Posterior vena cava (tissue), 2 donors: ENCODE data around the gene POLD2. TPM values are rescaled to one million over a fixed set of nuclear protein-coding genes. Genes with fewer than 3 reads are reported as not detected.

Experiments
- DNase-seq: peaks from one replicate; pipeline ENCODE4 v3.0.0-alpha.2; 2020; ENCODE audit warnings: low spot score
- intact Hi-C, 2 donors: fragments of 100-400 bp; cut with DNase I; formaldehyde crosslinking; loops; one replicate each; pipeline versions ENCODE4 v1.14.1 to v1.14.2; 2022 to 2023
- total RNA-seq, 2 donors: library from RNA; stranded (reverse); fragmentation: NEBNext Ultra II Directional; extraction: Animal tissue kit (Norgen Biotek cat#: 25700); gene quantifications; one replicate each; pipeline ENCODE4 v1.2.1, GENCODE V29; 2021
- donor health status: DM: yes; HTN: yes; CAD: no.
- donor health status: DM: yes; HTN: yes; CAD: no.

POLD2 gene
- total RNA-seq, 2 donors from 2014 or later = 39.9 to 60.0 TPM

DNA sequence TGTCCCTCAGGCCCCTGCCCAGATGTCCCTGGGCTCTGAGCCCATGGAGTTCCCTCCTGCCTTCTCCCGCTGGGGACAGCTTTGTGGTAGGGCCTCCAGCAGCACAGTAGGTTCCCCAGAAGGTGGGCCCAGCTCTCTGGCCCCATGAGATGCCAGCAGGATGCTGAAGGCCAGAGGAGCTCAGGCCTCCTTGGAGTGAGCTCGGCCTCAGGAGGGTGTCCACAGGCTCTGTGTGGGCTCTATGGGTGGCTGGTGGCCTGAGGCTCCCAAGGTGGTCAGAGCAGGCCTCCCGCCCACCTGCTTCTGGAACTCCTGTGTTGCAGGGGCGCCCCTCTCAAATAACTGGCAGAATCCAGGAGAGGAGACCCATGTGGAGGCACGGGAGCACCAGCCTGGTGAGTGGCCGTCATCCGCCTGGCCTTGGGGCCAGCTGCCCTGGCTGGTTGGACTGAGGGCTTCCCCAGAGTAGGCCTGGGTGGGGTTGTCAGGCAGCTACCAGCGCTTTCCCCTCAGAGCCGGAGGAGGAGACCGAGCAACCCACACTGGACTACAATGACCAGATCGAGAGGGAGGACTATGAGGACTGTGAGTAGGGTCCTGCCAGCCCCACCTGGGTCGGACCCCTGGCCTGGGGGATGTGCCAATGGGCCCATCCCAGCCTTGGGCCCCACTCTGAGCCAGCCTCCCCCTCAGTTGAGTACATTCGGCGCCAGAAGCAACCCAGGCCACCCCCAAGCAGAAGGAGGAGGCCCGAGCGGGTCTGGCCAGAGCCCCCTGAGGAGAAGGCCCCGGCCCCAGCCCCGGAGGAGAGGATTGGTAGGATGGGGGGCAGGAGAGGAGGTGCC lies 16.0 kb downstream of the POLD2 start:
- peak; percentile 71 for DNase-seq
- intact Hi-C loops = no loop called here

DNA sequence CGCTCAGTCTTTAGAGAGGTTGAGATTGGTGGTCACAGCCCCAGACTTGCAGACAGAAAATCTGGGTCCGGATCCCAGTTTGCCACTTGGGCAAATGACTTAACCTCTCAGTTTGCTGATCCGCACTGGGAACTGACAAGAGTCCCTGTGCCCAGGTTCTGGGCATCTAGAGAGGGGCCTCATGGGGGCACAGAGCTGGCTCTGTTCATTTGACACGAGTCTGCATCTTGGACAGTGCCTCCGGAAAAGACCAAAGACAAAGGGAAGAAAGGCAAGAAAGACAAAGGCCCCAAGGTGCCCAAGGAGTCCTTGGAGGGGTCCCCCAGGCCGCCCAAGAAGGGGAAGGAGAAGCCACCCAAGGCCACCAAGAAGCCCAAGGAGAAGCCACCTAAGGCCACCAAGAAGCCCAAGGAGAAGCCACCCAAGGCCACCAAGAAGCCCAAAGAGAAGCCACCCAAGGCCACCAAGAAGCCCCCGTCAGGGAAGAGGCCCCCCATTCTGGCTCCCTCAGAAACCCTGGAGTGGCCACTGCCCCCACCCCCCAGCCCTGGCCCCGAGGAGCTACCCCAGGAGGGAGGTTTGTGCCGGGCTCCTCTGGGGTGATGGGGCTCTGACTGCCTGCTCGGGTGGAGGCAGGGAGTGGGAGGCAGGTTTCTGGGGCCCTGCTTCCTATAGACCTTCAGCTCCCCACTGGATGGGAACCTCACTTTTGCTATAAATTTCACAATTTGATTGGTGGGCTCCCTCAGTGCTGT lies 16.9 kb downstream of the POLD2 start:
- intact Hi-C loops = no loop called here
- DNase-seq = peak; percentile 59

DNA sequence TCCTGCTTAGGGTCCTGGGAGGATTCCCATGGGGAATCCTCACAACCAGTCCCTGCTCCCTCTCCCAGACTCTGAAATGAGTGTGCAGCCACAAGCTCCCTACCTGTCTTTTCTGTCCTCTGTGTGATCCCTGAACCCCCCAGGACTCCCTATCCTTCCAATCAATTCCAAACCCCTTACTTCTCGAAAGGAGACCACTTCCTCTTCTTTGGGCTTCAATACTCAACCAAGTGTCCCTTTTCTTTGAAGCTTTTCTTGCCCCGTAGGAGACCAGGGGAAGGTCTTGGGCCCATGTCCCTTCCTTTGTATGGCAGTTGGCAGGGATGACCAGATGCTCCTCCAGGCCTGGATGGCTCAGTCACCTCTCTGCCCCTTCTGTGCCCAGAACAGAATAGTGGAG lies 17.5 kb downstream of the POLD2 start:
- no peak for DNase-seq
- intact Hi-C loops = no loop called here

DNA sequence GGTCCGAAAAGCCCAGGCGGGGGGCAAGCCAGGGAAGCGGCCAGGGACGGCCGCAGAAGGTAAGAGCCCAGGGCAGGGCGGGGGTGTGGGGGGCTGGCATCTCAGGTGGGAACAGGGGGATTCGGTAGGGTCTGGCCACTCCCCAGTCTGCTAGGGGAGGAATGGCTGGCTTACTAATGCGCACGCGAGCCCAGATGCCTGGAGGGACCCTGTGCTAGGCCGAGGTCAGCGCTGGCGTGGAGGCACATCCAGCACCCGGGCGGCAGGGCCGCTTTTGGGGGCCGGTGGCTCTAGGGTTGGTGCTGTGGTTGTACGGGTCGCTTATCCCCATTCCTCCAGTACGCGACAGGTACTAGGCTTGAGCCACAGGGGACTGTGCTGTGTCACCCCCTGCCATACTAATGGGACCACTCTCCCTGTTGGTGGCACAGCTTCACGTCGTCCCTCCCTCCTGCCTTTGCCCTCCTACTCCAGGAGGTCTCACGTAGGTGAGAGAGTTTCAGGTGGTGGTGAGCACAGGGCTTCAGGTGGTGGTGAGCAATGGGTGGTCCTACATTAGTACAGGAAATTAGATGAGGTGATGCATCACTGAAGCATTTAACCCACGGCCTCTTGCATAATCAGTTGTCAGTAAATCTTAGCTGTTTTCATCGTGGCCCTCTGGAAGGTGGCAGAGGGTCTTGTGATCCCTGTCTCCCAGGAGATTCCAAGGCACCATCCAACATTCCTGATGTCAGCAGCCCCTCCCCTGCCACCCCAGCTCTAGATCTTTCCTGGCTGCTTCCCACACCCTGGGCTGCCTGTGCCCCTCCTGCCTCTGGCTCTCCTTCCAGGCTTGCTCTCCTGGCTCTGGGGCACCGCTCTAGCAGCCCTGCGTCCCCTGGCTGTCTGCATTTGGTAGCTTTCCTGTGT lies 18.2 kb downstream of the POLD2 start:
- intact Hi-C loops = no loop called here
- peak; percentile 87 for DNase-seq

DNA sequence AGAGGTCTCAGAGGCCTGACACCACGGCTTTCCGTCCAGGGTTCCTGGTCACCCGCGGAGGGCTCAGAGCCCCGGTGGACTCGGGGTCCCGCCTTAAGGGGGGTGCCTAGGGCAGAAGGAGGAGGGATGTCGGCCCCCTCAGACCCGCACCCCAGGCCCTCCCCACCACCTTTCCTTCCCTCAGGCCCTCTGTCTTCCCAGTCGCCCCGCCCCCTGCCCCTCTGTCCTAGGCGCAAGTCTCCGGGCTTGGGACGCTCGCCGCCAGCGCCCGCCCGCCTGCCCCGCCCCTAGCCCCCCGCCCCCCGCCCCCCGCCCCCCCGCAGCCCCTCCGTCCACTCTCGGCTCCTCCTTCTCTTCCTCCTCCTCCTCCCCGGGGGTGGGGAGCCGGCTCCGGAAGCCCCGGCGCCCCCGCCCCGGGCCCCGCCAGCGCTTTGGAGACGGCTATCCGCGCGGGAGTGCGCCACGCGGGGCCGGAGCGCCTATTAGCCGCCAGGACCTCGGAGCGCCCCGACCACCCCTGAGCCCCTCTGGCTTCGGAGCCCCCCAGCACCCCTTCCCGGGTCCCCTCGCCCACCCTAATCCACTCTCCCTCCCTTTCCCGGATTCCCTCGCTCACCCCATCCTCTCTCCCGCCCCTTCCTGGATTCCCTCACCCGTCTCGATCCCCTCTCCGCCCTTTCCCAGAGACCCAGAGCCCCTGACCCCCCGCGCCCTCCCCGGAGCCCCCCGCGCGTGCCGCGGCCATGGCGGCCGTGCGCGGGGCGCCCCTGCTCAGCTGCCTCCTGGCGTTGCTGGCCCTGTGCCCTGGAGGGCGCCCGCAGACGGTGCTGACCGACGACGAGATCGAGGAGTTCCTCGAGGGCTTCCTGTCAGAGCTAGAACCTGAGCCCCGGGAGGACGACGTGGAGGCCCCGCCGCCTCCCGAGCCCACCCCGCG lies 19.2 kb downstream of the POLD2 start, which contains the start of gene AEBP1:
AEBP1 (plus strand) TSS at position 423 of the 937 bp plus-strand sequence; CDS start at position 744, 321 bp downstream.
- DNase-seq = peak; percentile 86

DNA sequence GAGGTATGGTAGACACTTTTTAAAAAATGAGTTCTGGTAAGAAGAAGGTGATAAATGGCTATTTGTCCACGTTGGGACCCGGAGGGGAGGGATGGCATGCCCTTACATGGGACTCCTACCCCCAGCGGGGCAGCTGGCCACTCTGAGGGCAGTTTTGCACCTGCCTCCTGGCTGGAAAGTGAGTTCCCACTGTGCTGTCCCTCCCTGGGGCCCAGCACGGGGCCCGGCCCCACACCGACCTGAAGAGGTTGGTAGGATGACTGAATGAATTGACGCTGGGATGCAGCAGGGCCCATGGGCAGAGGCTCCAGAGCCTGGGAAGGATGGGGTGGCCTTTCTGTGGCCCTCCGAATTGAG lies 19.8 kb downstream of the POLD2 start:
- peak; percentile 64 for DNase-seq
- intact Hi-C loops = no loop called here

More for the DNA sequence above, 19.2 kb downstream of the POLD2 start, which contains the start of gene AEBP1:
- intact Hi-C loops = no loop called here

DNA sequence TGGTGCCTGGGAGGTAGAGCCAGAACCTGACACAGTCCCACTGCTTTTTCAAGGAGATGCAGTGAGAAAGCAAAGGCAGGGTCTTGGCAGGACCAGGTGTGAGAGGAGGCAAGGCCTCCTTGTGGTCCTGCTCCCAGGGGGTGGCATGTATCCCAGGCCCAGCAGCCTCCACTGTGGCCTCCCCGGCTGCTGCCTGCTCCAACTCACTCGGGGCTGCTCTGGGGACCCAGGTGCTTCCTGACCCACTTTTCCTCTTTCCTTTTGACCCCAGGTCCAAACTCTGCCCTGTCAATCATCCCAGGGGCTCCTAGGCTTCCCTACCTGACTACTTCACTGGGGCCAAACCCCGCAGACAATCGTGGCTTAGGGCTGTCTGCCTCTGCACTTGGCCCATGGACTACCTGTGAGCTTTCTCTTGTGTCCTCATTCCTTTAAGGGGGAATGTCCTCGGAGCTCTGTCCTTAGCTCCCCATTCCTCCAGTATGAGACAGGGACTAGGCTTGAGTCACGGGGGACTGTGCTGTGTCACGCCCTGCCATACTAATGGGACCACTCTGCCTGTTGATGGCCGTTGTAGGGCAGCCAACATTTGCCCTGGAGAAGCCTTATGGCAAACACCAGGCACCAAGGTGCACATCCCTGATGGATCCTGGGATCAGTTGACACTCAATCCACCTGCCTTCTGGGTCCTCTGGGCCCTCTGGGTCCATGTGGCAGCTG lies 20.3 kb downstream of the POLD2 start:
- DNase-seq = peak; percentile 64
- intact Hi-C loops = no loop called here

DNA sequence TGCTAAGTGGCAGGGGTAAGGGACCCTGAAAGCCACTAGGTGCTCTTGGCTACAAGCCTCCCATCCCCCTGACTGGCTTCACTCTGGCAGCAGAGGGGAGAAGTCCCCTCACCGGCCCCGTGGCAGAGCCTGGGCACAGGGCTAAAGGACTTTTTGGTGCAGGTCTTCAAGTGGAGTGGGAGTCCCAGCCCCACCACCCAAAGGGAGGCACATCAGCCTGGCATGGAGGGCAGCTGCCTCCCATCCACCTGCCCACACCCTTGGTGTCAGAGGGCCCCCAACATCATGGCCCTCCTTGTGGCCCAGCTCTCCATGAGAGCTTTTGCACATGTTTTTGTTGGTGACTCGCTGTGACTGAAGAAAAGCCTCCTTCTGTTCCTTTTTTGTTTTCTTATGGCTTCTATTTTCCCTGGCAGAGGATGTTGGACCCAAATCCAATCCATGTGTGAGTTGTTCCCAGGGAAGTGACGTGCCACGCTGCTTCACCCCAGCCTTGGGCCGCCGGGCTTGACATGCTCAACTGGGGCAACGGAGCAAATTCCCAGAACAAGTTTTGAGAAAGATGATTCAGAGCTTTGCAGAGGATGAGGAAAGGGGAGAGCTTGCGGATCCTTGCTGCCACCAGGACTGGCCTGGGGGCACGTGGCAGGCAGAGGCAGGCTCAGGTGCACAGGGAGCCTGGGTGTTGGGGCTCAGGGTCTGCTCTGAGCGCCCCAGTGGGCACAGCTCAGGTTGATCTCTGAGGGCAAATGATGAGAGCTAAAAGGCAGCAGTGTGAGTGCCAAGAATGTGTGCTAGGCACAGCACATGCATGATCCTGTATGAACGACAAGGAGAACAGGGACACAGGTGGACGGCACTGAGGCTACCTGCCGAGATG lies 21.1 kb downstream of the POLD2 start:
- peak; percentile 94 for DNase-seq
- intact Hi-C loops = no loop called here

DNA sequence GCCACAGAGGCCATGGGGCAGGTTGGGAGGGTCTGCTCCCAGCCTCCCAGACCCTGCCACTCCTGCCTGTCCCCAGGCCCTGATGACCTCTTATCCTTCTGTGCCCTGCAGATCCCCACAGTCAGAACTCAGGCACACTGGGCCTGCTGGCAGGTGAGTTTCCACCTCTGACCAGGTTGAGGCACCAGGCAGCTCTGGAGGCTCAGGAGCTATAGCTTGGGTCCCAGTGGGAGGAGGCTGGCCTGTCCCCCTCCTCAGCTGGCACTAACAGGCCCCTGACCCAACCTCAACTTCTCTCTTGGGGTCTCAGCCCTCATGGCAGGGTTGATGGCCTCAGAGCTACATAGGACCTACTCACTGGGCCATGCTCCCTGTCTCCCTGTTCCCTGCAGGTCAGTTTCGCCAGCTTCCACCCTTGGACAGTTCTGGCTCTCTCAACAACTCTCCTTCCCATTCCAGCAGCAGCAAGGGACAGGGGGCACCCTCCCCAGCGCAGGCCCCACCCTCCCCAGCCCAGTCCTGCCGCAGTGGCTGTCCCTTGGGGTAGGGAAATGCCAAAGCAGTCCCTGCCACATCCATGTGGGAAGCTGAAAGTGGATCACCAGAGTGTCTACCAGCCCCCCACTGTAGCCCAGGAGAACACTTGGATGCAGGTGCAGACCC lies 21.9 kb downstream of the POLD2 start:
- intact Hi-C loops = no loop called here
- no peak for DNase-seq

DNA sequence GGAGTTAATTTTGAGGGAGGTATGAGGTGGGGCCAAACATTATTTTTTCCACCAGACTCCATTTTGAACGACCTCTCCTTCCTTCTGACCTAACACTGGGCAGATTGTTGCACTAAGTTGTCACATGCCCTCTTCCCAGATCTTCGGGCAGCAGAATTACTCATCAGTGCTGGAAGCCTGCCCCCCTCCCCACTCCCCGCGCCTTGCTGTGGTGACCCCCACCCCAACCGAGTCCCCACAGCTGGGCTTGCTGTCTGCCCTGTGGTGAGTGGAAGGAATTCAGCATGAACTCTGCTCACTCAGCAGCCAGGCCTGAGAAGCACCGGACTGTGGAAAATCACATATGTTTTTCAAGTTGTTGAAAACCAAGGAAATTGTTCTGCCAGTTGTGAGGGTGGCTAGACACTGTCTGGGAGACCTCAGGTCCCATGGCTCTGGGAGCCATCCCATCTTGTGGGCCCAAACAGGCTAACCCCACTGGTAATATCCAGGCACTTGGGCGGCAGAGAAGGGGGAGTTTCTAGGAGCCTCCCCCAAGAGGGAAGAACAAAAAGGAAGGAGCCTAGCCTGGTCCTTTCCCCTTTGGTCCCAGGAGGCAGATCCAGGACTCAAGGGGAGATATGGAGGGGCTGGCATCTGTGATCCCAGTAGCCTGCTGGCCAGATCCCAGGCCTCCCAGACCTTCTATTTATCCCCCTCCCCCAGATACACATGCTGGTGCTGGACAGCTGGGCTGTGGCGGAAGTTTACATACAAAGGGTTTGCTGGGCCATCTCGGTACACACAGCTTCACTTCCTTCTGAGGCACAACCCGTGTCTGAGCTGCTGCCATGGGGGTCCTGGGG lies 22.7 kb downstream of the POLD2 start:
- intact Hi-C loops = no loop called here
- DNase-seq = no peak

DNA sequence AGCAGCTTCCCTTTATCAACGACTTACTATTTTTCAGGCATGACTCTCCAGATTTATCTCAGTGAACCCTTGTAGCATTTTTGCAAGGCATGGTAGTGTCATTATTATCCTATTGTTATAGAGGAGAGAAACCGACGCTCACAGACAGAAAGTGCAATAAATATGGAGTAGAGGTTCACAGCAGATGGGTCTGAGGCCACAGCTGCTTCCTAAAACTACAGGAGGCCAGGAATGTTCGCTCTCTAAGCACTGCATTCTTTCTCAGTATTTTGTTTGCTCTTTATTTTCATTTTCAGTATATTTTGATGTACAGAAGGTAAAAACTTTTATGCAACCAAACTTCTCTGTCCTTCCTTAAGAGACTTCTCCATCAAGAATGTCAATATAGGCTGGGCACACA lies 23.7 kb downstream of the POLD2 start:
- DNase-seq = no peak
- intact Hi-C loops = no loop called here

DNA sequence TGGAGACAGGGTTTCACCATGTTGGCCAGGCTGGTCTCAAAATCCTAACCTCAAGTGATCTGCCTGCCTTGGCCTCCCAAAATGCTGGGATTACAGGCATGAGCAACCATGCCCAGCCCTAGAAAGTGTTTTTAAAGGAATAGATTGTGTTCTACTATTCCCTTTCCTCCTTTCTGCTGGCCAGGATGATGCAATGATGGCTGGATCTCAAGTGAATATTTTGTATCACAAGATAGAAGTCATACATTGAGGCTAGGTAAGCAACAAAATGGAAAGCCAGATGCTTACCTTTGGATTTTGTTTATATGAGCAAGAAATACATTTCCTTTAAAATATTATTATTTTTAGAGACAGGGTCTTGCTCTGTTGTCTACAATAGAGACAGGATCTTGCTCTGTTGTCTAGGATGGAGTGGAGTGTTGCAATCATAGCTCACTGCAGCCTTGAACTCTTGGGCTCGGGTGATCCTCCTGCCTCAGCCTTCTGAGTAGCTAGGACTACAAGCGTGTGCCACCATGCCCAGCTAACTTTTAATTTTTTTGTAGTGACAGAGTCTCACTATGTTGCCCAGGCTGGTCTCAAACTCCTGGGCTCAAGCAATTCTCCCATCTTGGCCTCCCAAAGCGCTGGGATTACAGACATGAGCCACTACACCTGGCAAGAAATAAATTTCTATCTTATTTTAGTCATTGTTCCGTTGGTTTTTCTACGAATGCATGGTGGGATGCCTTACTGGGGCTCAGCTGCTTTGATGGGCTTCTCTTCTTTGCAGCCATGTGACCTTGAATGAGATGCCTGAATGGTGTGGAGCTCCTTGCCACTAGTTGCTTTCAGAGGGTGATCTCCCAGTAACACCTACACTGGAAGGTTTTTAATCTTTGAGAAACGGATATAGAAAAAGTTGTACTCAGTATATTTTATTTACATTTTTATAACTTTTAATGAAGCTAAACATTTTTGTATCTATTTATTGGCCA lies 25.0 kb downstream of the POLD2 start:
- DNase-seq = no peak
- intact Hi-C loops = no loop called here

DNA sequence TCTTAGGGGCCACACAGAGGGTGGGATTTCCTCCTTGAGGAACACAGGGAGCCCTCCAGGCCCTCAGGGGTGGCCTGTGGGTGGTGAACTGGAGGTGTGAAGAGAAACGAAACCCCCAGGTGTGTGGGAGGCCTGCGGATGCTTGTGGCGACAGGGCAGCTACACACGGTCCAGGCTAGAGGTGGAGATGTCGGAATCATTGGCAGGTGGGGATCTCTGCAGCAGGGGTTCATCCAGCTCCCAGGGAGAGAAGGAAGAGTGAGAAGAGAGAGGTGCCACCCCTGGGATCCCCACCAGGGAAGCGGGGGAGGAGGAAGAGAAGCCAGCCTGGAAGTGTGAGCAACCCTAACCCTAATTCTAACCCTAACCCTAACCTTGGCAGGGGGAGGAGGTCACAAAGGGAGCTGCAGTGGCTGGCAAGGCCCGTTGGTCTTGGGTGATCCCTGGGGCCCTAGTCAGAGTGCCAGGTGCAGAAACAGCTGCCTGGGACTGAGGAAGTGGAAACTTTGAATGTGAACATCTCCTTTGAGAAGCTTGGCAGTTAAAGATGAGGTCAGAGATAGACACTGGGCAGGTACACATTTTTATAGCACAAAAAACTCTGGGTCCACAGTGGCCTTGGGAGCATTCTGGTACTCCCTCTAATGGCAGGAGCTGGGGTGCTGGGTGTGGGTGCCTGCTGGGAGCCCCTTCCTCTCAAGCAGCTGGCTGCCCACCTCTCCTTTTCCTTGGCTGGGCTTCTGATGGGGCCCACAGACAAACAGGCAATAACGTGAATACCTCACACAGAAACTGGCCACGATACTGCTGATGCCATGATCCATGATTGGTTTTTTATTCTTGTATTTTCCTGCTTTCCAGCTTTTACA lies 26.1 kb downstream of the POLD2 start:
- DNase-seq = no peak

More for the DNA sequence above, 26.1 kb downstream of the POLD2 start:
- intact Hi-C loops = no loop called here
